Measurements from ENCODE around the gene ZNF358.
"Not testable (repeated sequence)": the region's sequence is repeated elsewhere in the genome, so short reads cannot be mapped to it uniquely, and the experiment has no call there.

ZNF358 gene

DNA sequence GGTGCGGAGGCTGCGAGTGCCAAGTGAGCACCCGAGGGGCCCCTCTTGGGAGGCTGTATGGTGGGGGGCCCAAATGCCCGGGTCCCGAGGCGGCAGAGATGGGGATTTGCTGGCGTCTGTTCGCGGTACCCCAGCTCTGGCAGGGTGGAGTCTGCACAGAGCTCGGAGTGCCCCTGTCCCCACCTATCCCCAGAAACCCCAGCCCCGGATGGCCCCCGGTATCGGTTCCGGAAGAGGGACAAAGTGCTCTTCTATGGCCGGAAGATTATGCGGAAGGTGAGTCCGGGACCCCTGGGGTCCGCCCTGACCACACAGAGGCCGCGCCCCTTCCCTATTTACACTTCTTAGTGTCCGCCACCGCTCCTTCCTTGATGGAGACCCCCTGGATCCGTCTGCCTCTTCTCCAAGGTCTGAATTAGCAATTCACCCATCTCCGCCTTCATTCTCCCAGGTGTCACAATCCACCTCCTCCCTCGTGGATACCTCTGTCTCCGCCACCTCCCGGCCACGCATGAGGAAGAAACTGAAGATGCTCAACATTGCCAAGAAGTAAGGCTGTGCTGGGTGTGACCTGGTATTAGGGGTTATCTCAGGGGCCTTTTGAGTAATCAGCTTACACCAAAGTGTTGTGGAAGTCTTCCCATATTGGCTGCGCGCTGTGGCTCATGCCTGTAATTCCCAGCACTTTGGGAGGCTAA, 20.2 kb downstream of the ZNF358 start:
- no peak for DNase-seq (ENCODE audit: low read depth)

DNA sequence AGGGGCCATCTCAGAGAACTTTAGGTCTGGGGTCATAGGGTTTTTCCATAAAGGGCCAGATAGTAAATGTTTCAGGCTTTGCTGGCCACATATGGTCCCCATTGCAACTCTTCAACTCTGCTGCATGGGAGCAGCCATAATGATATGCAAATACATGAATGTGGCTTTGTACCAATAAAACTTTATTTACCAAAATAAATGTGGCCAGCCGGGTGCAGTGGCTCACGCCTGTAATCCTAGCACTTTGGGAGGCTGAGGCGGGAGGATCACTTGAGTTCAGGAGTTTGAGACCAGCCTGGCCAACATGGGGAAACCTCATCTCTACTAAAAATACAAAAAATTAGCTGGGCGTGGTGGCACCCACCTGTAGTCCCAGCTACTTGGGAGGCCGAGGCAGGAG, 23.1 kb downstream of the ZNF358 start:
- not testable (repeated sequence) for DNase-seq (ENCODE audit: low read depth)

DNA sequence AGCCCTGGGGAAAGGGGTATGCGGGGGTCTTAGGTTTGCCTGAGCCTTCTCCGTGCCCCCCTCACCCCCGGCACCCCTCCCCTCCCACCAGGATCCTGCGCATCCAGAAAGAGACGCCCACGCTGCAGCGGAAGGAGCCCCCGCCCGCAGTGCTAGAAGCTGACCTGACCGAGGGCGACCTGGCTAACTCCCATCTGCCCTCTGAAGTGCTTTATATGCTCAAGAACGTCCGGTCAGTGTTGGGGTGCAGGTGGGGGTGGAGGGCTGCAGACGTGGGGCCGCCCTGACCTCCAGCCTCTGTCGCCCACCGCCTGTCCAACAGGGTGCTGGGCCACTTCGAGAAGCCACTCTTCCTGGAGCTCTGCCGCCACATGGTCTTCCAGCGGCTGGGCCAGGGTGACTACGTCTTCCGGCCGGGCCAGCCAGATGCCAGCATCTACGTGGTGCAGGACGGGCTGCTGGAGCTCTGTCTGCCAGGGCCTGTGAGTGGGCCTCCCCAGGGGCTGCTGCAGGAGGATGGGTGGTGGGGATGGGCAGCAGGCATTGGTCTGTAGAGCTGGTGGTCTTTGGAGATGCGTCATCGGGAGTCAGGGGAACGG, 24.0 kb downstream of the ZNF358 start:
- DNase-seq (ENCODE audit: low read depth), result no peak

DNA sequence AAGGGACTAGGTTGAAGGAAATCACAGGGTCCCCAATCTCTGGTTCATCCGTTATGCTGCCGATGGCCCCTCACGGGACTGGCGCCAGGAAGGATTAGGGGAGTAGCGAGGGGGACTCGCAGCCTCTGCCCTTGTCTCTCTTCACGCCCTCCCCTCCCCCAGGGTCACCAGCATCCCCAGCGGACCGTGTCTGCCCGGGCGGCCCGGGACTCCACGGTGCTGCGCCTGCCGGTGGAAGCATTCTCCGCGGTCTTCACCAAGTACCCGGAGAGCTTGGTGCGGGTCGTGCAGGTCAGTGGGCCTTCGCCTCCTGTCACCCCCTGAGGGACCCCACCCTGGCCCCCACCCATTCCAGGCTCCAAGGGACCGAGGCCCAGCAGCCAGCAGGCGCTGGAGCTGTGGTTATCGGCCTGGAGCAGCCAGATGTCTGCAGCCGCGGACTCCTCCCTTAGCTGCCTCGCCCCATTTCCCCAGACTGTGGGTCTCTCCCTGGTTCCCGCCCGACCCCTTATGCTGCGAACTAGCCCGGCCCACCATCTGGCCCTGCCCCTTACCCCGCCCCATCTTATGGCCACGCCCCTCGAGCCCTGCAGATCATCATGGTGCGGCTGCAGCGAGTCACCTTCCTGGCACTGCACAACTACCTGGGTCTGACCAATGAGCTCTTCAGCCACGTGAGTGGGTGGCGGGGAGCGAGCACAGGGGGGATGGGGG, 25.0 kb downstream of the ZNF358 start:
- DNase-seq (ENCODE audit: low read depth), result no peak

DNA sequence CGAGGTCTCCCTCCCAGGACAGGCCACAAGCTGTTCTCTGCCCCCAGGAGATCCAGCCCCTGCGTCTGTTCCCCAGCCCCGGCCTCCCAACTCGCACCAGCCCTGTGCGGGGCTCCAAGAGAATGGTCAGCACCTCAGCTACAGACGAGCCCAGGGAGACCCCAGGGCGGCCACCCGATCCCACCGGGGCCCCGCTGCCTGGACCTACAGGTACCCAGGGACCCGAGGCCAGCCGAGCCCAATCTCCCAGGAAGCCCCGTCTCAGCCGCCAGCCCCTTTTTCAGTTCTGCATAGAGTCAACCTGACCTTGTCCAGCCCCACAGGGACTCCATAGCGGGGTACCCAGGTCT, 25.5 kb downstream of the ZNF358 start:
- no peak for DNase-seq (ENCODE audit: low read depth)

DNA sequence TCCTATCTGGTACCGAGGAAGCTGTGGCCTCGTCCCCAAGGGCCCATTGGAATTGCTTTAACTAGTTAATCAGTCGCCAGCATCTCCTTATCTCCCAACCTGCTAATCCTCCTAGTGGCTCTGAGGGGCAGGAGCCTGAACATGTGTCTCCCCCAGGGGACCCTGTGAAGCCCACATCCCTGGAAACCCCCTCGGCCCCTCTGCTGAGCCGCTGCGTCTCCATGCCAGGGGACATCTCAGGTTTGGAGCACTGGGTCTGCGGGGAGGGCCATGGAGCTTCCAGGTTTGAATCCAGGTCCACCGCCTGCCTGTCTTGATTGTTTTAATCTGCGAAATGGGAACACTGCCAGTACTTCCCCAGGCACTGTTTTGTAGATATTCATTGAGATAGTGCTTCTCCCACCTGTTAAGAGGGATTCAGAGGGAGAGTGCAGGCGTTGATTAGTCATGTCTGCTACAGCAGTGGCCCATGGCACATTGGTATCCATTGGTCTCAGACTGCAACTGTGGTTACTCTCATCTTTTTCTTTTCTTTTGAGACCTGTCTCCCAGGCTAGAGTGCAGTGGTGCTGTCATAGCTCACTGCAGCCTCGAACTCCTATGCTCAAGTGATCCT, 26.0 kb downstream of the ZNF358 start:
- no peak for DNase-seq (ENCODE audit: low read depth)

DNA sequence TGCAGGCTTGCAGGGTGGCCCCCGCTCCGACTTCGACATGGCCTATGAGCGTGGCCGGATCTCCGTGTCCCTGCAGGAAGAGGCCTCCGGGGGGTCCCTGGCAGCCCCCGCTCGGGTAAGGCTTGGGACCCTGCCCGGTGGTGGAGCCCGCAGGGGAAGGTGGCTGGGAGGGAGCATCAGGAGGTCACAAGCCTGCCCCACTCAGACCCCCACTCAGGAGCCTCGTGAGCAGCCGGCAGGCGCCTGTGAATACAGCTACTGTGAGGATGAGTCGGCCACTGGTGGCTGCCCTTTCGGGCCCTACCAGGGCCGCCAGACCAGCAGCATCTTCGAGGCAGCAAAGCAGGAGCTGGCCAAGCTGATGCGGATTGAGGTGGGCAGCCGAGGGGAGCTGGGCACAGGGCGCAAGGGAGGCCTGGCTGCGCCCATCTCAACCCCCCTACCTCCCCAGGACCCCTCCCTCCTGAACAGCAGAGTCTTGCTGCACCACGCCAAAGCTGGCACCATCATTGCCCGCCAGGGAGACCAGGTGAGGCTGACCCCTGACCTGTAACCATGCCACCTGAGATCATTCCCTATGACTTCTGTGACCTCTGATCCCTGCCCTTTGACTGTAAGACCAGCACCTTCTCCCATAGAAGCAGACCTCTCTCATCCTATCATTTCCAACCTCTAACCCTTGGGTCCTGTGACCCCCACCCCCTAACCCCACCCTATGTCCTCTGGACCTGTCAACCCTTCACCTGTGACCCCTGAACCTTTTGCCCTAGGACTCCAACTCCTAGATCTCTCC, 26.8 kb downstream of the ZNF358 start:
- DNase-seq (ENCODE audit: low read depth), result no peak

DNA sequence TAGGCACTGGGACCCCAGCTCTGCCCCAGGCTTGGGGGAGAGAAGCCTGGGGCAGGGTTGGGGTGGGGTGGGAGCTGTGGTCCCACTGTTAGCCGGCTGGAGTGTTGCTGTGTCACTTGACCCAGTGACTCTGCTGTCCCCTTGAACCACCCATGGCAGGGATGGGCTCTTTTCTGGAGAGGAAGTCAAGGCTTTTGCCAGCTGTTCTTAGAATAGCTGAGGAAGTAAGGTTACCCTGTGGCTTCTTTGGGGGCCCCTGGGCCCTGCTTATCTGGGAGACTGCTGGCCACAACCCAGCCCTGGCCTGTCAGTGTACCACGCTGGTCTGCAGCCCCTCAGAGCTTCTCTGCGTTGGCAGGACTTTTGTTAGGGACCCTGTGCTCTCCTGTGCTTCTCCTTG, 28.7 kb downstream of the ZNF358 start:
- no peak for DNase-seq (ENCODE audit: low read depth)

DNA sequence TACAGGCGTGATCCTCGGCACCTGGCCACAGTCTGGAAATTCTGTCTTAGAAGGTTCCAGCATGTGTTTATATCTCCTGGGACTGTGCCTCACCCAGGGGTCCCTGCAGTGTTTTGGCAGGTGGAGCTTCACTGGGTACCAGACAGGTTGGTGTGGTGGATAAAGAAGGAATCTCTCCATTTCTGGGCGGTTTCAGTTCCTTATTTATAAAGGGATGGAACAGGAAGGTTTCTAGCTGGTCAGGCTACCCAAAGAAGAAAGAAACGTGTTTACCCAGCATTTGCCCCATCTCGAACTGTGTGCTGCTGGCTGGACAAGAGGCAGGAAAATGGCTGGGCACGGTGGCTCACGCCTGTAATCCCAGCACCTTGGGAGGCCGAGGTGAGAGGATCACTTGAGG, 29.4 kb downstream of the ZNF358 start:
- no peak for DNase-seq (ENCODE audit: low read depth)

DNA sequence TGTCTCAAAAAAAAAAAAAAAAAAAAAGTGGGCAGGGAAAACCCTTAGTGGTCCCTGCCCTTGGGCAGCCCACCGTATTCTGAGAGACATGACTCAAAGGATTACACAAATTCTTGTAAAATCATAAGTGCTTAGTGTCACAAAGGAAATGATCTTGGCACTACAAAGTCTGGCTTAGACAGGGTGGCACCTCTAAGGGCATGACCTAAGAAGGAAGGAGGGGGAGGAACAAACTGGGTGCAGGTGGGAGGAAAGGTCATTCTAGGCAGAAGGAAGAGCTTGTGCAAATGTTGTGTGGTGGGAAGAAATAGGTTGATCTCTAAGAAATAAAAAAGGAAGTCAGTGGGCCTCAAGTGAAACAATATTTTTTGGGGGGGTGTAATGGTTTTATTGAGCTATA, 30.0 kb downstream of the ZNF358 start:
- no peak for DNase-seq (ENCODE audit: low read depth)

DNA sequence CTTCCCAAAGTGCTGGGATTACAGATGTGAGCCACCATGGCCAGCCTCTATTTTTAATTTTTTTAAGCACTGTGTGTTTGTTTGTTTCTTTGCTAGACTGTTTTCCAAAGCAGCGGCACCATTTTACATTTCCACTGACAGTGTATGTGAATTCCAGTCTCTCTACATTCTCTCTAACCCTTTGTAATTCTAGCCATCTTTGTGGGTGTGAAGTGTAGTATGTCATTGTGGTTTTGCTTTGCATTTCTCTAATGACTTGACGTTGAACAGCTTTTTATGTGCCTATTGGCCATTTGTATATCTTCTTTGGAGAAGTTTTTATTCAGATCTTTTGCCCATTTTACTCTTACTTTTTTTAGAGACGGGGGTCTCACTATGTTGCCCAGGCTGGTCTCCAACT, 31.3 kb downstream of the ZNF358 start:
- no peak for DNase-seq (ENCODE audit: low read depth)

DNA sequence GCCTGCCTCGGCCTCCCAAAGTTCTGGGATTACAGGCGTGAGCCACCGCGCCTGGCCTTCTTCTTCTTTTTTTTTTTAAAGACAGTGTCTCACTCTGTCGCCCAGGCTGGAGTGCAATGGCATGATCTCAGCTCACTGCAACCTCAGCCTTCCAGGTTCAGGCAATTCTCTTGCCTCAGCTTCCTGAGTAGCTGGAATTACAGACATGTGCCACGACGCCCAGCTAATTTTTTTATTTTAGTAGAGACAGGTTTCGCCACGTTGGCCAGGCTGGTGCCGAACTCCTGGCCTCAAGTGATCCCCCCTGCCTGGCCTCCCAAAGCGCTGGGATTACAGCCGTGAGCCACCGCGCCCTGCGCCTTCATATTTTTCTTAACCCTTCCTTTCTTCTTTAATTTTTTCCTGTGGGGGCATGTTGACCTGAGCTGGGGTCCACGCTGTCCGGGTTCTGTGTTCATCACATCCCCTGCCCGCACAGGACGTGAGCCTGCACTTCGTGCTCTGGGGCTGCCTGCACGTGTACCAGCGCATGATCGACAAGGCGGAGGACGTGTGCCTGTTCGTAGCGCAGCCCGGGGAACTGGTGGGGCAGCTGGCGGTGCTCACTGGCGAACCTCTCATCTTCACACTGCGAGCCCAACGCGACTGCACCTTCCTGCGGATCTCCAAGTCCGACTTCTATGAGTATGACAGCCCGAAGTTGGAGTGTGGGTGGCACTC, 33.7 kb downstream of the ZNF358 start:
- no peak for DNase-seq (ENCODE audit: low read depth)

DNA sequence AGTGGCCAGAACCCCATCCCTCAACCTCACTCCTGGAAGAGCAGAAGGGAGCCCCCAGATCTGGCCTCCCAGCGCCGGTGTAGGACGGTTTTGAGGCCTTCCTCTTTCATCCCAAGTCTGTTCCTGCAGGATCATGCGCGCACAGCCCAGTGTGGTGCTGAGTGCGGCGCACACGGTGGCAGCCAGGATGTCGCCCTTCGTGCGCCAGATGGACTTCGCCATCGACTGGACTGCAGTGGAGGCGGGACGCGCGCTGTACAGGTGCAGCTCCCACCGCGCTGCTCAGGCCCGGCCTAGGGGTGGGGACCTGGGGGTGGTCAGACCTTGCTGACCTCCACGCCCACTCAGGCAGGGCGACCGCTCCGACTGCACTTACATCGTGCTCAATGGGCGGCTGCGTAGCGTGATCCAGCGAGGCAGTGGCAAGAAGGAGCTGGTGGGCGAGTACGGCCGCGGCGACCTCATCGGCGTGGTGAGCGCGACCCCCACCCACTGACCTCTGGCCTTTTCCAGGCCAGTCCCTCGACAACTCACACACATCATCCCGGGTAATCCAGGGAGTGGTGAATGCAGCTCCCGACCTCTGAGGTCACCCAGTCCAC, 34.4 kb downstream of the ZNF358 start:
- DNase-seq (ENCODE audit: low read depth), result no peak

DNA sequence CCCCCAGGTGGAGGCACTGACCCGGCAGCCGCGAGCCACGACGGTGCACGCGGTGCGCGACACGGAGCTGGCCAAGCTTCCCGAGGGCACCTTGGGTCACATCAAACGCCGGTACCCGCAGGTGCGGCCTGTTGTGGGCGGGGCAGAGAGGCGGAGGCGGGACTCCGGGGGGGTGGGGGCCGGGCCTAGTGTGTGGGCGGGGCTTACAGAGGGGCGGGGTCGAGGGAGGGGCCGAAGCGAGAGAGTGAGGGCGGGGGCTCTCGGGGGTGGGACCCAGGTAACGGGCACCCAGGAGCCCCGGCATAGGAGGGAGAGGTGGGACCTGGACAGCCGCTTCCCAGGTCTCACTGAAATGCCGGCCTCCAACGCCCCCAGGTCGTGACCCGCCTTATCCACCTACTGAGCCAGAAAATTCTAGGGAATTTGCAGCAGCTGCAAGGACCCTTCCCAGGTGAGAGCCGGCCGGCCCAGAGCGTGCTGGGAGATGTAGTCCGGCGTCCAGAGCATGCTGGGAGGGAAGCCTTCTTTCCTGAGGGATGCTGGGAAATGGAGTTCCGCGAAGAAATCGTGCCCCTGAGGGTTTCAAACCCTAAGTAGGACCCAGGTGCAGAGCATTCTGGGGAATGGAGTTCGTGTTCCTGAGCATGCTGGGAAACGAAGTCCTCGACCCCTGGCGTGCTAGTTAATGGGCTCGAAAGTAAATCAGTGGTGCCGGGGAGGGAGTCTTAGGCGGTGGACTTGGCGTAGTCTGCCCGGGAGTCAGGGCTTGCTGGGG, 35.3 kb downstream of the ZNF358 start:
- no peak for DNase-seq (ENCODE audit: low read depth)

DNA sequence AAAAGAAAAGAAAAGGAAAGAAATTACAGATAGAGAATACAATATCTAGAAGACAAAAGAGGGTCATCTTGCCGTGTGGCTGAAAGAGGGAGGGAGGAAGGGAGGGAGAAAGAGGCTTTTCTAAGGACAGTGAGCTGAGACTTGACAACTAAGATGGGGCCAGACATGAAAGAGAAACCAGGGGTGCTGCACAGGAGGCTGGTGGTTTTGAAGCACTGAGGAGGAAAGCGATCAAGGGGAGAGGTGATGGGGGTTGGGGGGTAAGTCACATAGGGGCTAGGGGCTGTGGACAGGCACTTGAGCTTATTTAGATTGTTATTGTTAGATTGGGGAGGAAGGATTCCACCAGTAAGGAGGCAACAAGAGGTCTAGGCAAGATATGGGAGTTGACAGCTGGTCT, 36.9 kb downstream of the ZNF358 start:
- no peak for DNase-seq (ENCODE audit: low read depth)

DNA sequence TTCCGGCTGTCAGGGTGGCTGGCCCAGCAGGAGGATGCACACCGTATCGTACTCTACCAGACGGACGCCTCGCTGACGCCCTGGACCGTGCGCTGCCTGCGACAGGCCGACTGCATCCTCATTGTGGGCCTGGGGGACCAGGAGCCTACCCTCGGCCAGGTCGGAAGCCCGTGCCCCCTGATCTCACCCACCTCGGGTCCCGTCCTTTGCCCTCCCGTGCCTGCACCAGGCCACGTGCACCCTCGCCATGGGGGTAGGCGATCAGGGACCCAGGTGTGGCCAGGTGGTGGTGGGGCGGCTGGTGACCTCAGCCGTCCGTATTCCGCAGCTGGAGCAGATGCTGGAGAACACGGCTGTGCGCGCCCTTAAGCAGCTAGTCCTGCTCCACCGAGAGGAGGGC, 38.7 kb downstream of the ZNF358 start:
- DNase-seq (ENCODE audit: low read depth), result no peak

DNA sequence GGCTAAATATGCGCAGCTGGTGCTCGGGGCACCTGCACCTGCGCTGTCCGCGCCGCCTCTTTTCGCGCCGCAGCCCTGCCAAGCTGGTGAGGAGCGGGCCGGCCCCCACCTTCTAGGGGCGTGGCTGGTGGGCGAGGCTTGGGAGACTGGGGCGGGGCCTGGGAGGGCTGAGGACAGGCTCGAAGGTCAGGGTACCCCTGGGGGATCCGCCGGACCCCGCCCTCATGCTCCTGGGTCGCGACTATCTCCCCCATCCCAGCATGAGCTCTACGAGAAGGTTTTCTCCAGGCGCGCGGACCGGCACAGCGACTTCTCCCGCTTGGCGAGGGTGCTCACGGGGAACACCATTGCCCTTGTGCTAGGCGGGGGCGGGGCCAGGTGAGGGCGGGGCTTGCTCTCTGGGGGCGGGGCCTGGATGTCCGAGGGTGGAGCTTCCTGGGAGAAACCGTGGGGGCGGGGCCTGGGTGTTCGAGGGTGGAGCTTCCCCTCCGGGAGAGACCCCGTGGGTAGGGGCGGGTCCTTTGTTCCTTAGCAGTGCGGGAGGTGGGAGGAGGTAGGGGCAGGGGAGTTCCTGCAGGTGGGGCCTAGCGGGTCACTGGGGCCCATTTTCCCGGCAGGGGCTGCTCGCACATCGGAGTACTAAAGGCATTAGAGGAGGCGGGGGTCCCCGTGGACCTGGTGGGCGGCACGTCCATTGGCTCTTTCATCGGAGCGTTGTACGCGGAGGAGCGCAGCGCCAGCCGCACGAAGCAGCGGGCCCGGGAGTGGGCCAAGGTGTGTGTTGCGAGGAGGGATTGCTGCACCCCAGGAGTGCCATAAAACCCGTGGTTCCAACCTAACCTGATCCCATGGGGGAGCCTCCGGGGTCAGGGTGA, 39.3 kb downstream of the ZNF358 start:
- DNase-seq (ENCODE audit: low read depth), result no peak

DNA sequence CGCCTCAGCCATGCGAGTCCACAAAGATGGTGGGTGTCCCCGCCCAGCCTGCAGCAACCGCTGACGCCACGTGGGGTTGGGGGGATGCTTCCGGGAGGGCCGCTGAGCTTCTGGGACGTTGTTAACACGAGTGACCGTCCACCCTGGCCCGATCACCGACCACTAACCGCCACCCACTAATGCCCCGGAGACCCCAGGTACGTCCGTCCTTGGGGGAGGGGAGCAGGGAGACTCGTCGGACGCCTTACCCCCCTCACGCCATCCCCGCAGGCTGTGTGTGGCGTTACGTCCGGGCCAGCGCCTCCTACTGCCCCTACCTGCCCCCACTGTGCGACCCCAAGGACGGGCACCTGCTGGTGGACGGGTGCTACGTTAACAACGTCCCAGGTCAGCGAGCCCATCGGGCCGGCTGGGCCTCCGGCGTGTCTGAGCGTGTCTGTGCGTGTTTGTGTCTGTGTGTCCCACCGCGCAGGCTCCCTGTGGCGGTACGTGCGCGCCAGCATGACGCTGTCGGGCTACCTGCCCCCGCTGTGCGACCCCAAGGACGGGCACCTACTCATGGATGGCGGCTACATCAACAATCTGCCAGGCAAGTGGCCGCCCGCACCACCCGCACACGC, 40.9 kb downstream of the ZNF358 start:
- DNase-seq (ENCODE audit: low read depth), result no peak

DNA sequence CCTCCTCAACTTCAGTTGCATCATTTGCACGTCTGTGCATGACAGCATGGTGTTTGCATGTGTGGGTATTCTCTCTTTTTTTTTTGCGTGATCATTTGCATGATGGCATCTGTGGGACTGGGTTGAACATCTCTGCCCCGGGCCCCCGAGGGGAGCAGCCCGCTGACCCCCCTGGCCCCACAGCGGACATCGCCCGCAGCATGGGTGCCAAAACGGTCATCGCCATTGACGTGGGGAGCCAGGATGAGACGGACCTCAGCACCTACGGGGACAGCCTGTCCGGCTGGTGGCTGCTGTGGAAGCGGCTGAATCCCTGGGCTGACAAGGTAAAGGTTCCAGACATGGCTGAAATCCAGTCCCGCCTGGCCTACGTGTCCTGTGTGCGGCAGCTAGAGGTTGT, 42.8 kb downstream of the ZNF358 start:
- DNase-seq (ENCODE audit: low read depth), result no peak

Data from GM04503 (cell line).